HEK293T (cell line): ENCODE data around the gene ALLC.

Experiments
- BHLHE40 ChIP-seq: fragments of 450-650 bp; IDR thresholded peaks from 2 replicates; pipeline ENCODE4 v1.6.1; 2016; ENCODE audit warnings: mild to moderate bottlenecking, moderate library complexity, borderline replicate concordance
- CTBP1 ChIP-seq: fragments of 450-650 bp; IDR thresholded peaks from 2 replicates; pipeline ENCODE4 v1.6.1; 2016; ENCODE audit warnings: borderline replicate concordance
- ELF4 ChIP-seq: fragments of 450-650 bp; IDR thresholded peaks from 2 replicates; pipeline ENCODE4 v1.6.1; 2017; ENCODE audit warnings: antibody characterized with exemption
- FOXA1 ChIP-seq: fragments of 450-650 bp; IDR thresholded peaks from 2 replicates; pipeline ENCODE4 v1.6.1; 2016; ENCODE audit warnings: mild to moderate bottlenecking
- FOXK2 ChIP-seq: fragments of 450-650 bp; IDR thresholded peaks from 2 replicates; pipeline ENCODE4 v1.6.1; 2016; ENCODE audit warnings: mild to moderate bottlenecking
- FOXM1 ChIP-seq: fragments of 450-650 bp; IDR thresholded peaks from 2 replicates; pipeline ENCODE4 v1.6.1; 2017; ENCODE audit warnings: mild to moderate bottlenecking, borderline replicate concordance
- HDGF ChIP-seq: fragments of 450-650 bp; IDR thresholded peaks from 2 replicates; pipeline ENCODE4 v1.6.1; 2017; ENCODE audit warnings: antibody characterized with exemption, borderline replicate concordance
- L3MBTL2 ChIP-seq: fragments of 450-650 bp; conservative IDR thresholded peaks from 2 replicates; pipeline ENCODE4 v1.6.1; 2016; ENCODE audit warnings: mild to moderate bottlenecking
- LEF1 ChIP-seq: fragments of 450-650 bp; IDR thresholded peaks from 2 replicates; pipeline ENCODE4 v1.6.1; 2017; ENCODE audit warnings: mild to moderate bottlenecking, borderline replicate concordance
- NFRKB ChIP-seq: fragments of 450-650 bp; IDR thresholded peaks from 2 replicates; pipeline ENCODE4 v1.6.1; 2016; ENCODE audit warnings: mild to moderate bottlenecking, moderate library complexity
- SP1 ChIP-seq: fragments of 450-650 bp; IDR thresholded peaks from 2 replicates; pipeline ENCODE4 v1.6.1; 2017
- TARDBP ChIP-seq: fragments of 450-650 bp; IDR thresholded peaks from 2 replicates; pipeline ENCODE4 v1.6.1; 2016
- ZNF384 ChIP-seq: fragments of 450-650 bp; IDR thresholded peaks from 2 replicates; pipeline ENCODE4 v1.6.1; 2016

- TF ChIP-seq ZNF384 (no peak), FOXK2 (no peak), TARDBP (no peak), LEF1 (no peak), L3MBTL2 (no peak), SP1 (no peak), BHLHE40 (no peak), NFRKB (no peak), FOXM1 (no peak), HDGF (no peak), FOXA1 (no peak), ELF4 (no peak), CTBP1 (no peak)
Observed at GRCh38 chr2:3689998-3690748, 32.2 kb downstream of the ALLC start.
